Mammary epithelial cell (primary cell): Measurements from ENCODE around the gene C10orf105.

Experiments
- EZH2 ChIP-seq: IDR thresholded peaks from 2 replicates; pipeline ENCODE4 v1.6.1; 2012; ENCODE audit warnings: low read length, inconsistent platforms, borderline replicate concordance
- TF ChIP-seq, protein P1 (sequence below), 2 donors: IDR thresholded peaks in 1 of 2; conservative IDR thresholded peaks in 1 of 2; 2 replicates each; pipeline ENCODE4 v1.5.1; 2011 to 2012; ENCODE audit warnings: inconsistent platforms in 2 of 2, low read length in 2 of 2, mild to moderate bottlenecking in 2 of 2, control low read depth in 1 of 2, low read depth in 1 of 2; ENCODE audit not compliant: insufficient read depth in 1 of 2; ENCODE audit errors: extremely low read depth in 1 of 2

GRCh38 chr10:71679425-71679824 is 40.2 kb downstream of the C10orf105 start:
- no peak for TF ChIP-seq EZH2
- TF ChIP-seq, protein P1, sequence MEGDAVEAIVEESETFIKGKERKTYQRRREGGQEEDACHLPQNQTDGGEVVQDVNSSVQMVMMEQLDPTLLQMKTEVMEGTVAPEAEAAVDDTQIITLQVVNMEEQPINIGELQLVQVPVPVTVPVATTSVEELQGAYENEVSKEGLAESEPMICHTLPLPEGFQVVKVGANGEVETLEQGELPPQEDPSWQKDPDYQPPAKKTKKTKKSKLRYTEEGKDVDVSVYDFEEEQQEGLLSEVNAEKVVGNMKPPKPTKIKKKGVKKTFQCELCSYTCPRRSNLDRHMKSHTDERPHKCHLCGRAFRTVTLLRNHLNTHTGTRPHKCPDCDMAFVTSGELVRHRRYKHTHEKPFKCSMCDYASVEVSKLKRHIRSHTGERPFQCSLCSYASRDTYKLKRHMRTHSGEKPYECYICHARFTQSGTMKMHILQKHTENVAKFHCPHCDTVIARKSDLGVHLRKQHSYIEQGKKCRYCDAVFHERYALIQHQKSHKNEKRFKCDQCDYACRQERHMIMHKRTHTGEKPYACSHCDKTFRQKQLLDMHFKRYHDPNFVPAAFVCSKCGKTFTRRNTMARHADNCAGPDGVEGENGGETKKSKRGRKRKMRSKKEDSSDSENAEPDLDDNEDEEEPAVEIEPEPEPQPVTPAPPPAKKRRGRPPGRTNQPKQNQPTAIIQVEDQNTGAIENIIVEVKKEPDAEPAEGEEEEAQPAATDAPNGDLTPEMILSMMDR (conservative IDR thresholded peaks at IDR 0.05 in 1 of 2, IDR thresholded peaks at IDR 0.05 in 1 of 2; ENCODE audit: extremely low read depth in 1 of 2, insufficient read depth in 1 of 2, low read depth in 1 of 2, low read length in 2 of 2) = no peak
